Breast epithelium (tissue), 3 donors: ENCODE results near the gene CLASP1.

Source experiments
- CTCF ChIP-seq, 3 donors: fragments of 450-650 bp; IDR thresholded peaks; one replicate each; pipeline ENCODE4 v1.5.1; 2016 to 2017; ENCODE audit warnings: antibody characterized with exemption in 3 of 3, mild to moderate bottlenecking in 3 of 3, moderate library complexity in 3 of 3
- POLR2A ChIP-seq: fragments of 450-650 bp; IDR thresholded peaks from one replicate; pipeline ENCODE4 v1.6.1; 2016; ENCODE audit warnings: antibody characterized with exemption, mild to moderate bottlenecking, moderate library complexity

- no peak for TF ChIP-seq POLR2A
- TF ChIP-seq CTCF (IDR thresholded peaks at IDR 0.05): no peak
These were observed 324.7 kb downstream of the CLASP1 start for GRCh38 chr2:121324601-121325000.
